Stimulated activated CD8-positive, alpha-beta memory T cell treated with anti-CD3 and anti-CD28 coated beads, Interleukin-15, amount 100 ng/mL, for 24 hours (primary cell): ENCODE data around the gene N4BP2.

Source experiments
- DNase-seq: peaks from one replicate; pipeline ENCODE4 v3.0.0-alpha.2; 2020; ENCODE audit warnings: low read depth

Gene N4BP2

DNA sequence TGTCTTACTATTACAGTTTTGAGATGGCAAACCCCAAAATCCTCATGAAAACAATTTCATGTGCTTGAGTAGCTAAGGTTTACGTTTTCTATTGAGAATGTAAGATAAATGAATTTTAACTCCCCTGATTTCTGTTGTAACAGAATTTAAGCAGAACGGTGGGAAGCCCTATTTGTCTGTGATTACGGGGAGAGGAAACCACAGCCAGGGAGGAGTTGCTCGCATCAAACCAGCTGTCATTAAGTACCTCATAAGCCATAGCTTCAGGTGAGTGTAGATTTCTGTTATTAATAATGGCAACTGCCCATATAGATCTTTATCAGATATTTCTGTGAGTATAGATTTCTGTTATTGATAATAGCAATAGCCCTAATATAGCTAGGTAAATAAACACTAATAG lies 96.0 kb downstream of the N4BP2 start:
- DNase-seq: no peak

DNA sequence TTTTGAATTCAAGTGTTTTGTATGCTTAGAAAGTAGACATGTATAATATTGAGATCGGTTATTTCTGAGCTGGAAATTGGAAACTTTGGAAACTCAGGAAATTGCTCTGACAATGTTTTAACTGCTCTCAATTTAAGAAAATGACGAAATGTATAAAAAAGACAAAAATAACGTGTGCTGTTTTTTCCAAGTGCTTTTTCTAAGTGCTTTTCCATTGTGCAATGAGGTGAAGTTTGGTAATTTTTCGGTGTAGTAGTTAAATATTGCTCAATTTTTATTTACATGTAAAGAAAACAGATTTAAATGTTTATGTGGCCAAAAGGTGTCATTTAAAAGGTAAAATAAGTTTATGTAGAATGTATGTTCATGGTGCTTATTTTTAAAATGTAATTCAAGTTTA lies 100.8 kb downstream of the N4BP2 start:
- DNase-seq: no peak

DNA sequence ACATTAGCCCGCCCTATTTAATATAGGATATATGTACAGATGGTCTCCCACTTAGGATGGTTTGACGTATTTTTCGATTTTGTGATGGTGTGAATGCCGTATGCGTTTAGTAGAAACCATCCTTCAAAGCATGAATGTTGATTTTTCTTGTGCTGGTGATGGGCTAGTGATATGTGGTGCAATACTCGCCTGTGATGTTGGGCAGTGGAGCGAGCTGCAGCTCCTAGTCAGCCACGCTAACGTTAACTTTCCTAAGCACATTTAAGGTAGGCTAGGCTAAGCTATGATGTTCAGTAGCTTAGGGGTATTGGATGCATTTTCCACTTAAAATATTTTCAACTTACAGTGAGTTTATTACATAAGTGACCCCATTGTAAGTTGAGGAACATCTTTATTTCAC lies 103.6 kb downstream of the N4BP2 start:
- no peak for DNase-seq

DNA sequence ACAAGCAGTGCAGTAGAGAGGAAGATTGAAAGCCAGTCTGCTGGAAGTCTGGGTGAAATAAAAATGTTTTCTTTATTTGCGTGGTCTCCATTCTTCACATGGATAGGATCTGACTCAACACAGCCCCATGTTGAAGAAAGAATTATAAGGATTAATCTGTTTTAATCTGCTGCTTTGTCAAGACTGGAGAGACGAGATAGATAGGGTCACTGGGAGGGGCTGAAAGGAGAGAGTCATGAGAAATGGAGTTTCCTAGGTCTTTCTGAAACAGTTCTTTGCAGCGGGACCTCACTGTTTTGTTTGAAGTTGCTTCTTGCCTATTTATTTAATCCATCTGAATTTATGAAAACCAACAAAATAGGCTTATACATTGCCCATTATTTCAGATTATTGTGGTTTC lies 107.8 kb downstream of the N4BP2 start:
- DNase-seq: no peak

DNA sequence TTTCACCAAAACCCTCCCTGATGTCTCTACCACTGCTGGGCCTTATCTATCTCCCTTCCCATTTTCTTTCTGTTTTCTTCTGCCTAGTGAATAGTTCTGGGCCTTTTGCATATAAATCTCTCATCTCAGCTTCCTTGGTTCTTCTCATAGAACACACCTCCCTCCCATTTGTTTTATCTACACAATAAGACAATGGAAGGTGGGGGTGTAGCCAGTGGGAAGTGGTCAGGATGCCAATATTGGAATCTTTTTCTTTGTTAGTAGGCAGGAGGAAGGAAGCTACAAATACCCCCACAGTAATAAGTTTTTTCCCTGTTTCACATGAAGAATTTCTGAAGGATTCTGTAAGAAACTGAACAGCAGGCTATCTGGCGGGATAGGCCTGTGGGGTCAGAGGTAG lies 109.3 kb downstream of the N4BP2 start:
- DNase-seq: no peak

DNA sequence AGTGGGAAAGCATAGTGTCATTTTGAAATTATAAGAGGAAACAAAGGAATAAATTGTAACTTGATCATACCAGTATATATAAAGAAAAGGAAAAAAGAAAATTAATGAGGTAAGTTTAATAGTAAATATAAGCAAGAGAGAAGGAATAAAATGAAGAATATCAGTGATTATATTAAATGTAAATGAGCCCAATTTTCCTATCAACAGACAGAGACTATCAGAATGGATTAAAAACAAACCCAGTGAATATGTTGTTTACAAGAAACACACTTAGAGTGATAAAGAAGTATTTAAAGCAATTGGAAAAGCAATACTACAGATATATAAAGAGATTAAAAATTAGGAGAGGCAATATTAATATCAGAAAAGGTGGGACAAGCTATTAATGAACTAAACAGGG lies 111.4 kb downstream of the N4BP2 start:
- no peak for DNase-seq

DNA sequence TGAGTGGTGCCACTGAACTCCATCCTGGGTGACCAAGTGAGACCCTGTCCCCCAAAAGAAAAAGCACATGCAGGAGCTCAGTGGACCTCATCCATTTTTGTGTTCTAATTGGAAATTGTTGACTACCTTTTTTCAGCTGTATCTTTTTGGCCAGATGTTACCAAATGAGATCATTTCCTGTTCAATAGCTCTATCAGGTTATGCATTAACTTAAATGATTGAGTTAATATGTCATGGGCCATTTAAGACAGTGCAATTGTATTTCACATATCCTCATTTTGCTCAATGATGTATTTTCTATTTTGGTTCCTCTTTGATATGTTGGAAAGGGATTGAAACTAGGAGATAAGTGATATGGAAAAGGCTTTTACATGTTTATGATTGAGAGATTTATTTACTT lies 113.9 kb downstream of the N4BP2 start:
- DNase-seq: no peak

DNA sequence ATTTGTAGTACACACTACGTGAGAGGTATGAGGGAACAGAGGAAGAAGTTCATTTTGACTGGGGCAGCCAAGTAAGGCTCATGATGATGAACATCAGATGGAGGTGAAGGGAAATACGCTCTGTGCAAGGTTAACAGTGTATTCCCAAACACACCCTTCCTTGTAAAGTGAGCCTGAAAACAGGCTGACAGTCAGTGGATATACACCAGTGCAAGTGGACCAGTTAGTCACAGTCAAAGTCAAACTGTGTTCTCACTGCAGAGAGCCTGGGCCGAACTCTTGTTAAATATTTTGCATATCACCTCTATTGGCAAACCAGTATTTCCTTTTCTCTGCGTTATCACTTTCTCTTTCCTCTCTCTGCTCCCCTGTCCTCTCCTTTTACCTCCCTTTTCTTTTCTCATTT lies 116.8 kb downstream of the N4BP2 start:
- DNase-seq: no peak

DNA sequence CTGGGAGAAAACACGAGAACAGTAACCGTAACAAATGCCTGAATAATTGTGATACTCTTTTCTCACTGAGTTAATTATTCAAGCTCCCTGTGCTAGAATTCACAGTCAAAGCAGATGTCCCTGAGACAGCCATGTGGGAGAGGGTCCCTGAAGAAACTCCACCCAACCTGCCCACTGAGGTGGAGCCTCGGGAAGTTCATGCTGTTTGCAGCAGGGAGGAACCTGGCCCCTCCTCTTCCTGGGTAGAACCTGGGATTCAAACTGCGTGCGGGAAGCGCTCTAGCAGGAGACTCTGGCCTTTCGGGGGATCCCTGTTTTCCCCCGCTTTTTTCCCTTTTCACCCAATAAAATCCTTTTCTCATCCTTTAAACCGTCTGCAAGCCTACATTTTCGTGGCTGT lies 120.0 kb downstream of the N4BP2 start:
- DNase-seq: no peak

DNA sequence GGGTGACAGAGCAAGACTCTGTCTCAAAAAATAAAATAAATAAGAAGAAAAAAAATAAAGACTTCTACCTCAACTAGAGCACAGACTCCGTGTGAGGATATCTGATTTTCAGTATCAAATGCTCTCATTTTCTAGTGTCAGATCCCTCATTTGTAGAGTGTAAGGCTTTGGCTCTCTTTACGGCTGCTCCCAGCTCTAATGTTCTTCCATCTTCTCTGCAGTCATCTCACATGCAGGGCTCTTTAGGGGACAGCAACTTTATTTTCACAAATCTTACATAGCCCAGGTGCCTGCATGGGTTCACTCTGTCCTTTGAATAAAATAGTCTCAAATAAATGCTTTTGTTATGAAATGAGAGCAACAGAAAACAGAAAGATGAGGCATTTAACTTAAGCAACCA lies 120.9 kb downstream of the N4BP2 start:
- DNase-seq: no peak

DNA sequence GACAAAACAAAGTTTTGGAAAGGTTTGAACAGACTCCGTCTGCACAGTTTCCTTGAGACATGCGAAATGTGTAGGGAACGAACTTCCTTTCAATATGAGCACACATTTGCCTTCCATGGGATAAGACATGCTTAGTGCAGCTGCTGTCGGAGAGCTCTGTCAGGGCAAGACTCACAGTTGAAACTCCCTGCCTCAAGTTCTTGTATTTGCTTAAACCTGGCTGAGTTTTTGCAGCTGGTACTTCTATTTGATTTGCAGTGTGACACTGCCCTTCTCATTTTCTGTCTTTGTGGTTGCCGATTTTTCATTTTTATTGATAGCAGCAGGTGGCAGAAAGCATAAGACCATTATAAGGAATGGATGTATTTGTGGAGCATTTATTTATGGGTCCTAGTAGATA lies 122.0 kb downstream of the N4BP2 start:
- DNase-seq: no peak

DNA sequence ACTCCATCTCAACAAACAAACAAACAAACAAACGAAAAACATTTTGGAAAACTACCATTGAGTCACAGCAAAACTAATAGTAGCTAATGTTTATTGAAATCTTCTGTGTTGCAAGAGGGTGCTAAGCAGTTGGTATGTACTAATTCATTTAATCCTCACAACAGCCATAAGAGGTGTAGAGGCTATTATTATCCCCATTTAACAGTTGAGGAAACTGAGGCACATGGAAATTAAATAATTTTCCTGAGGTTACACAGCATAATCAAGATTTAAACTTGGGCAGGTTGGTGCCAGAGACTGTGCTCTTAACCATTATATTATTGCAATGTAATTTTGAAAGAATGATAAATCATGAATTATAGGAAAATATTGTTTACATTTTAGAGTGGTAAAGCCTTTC lies 122.7 kb downstream of the N4BP2 start:
- DNase-seq: no peak

DNA sequence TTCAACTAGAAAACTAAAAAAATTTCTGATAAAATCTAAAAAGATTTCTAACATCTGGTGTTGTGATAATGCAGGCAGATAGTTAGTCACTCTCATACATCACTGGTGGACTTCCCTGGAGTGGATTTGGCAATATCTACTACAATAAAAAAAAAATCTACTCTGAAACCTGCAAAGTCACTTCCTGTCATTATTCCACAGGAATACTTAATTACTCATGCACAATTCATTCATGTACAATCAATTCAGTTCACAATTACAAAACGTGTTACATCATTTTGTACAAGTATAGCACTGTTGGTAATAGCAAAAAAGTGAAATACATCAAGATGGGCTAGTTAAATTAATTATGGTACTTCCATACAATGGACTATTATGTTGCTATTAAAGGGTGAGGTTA lies 123.7 kb downstream of the N4BP2 start:
- no peak for DNase-seq

DNA sequence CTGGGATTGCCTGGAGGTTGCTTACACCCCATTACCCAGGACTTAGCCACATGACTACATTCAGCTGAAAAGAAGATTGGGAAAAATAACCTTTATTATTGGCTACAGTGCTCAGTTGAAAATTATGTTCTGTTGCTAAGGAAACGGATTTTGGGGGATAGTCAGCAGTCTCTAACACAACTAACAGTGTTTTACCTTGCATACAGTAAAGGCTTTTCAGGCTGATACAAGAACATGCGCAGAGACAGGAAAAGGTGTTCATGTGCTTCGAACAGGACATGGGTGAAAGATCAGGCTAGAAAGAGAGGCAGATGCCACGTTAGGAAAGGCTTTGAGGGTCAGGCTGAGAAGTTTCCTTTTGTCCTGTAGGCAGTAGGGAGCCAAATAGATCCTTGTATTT lies 125.4 kb downstream of the N4BP2 start:
- no peak for DNase-seq

DNA sequence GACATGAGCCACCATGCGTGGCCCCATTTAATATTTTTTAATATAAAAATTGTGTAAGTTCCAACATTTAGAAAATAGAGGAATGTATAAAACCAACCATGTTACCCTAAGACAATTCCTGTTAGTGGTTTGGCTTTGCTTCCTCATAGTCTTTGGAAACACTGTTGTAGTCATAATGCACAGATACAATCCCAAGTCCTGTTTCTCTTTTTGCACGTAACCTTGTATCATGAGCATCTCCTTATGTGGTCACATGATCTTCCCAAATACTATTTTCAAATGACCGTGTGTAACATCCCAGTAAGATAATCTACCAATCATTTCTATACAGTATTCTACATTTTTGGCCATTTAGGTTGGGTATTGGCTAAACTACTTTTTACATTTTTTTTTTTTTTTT lies 126.3 kb downstream of the N4BP2 start:
- DNase-seq: no peak

DNA sequence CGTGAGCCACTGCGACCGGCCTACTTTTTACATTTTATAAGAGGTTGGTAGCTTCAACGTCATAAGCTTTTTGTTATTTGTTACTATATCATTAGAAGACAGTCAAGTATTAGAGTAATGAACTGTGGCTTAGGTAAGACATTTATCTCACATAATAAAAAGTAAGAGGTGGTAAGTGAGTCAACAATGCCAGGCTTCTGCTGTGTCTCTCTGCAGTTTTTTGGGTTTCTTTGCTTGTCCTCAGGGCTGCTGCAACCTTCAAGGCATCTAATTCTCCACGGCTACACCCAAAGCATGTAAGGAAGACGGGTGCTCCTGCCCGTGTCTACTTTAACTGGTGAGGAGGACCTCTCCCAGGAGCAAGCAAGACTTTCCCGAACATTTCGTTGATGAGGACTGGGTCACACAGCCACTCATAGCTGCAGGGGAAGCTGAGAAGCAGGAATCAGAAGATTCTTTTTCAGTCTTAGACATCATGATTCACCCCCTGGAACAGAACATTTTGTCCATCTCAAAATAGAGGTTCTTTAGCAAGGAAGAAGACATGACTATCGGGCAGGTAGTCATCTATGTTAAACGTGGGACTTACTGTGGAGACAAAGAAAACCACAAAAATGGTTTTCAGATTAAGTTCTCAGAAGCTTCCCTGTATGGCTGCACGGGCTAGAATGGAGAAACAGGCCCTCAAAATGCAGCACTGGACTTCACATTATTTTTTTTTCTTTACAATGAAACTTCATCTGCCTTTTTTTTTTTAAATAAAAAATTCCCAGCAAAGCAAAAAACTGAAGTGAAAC lies 127.2 kb downstream of the N4BP2 start:
- no peak for DNase-seq

DNA sequence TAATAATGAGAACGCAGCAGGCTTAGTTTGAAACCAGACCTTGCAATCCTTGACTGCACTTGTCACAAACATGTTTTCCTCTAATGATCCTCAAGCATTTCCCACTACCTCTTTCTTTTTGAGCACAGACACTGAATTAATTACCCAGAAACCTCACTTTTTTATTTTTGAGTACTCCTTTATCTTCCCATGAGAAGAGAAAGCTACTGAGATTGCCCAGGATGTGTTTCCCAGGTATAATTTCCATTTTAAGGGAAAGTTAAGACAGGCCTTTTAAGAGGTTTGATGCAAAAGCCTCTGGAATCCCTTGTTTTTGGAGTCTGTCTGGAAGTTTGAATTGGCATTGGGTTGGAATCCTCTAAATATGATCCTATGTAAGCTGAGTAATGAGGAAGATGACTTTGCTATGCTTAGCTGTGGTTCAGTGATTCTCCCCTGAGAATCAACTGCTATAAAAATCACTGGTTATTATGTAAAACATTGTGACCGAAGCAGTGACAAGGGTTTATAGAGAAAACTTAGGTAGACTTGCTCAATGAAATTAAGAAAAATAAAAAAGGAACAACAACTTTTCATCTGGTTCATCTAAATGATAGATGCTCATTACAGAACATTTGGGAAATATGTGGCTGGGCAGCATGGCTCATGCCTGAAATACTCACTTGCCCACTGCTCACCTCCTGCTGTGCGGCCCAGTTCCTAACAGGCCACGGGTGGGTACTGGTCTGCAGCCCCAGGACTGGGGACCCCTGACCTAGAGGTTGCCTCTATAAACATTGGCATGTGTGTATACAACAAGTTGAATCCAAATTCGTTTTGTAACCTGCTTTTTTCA lies 129.4 kb downstream of the N4BP2 start:
- no peak for DNase-seq

DNA sequence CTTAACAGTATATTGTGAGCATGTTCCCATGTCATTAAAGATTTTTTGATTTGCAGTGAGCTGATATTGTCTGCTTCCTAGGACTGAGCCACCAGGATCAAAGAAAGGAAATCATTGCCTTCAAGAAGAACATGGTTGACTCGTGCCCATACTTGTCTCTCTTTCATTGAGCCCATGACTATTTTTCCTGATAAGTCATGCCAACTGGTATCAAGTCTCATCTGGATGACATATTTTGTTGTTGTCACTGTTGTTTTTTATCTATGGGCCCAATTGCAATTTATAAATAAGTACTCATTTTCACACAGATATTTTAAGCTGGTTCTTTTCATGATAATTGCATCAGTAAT lies 130.0 kb downstream of the N4BP2 start:
- no peak for DNase-seq

DNA sequence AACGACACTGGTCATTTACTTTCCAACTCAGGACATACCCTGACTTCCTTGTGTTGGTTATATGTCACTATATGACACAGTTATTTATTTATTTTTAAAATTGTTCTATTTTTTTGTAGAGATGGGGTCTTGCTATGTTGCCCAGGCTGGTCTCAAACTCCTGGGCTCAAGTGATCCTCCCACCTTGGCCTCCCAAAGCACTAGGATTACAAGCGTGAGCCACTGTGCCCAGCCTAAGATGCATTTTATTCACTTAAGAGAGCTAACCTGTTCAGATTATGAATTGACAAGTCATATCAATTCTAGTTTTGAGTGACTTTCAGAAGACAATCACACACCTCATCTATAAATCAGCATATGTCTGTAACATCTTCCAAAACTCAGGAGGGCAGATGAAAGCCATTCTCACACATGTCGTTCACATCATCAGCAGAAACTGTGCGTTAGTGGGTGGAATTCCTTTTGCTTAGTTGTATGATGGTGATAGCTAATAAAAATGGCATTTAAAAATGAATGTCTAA lies 130.8 kb downstream of the N4BP2 start:
- DNase-seq: no peak

DNA sequence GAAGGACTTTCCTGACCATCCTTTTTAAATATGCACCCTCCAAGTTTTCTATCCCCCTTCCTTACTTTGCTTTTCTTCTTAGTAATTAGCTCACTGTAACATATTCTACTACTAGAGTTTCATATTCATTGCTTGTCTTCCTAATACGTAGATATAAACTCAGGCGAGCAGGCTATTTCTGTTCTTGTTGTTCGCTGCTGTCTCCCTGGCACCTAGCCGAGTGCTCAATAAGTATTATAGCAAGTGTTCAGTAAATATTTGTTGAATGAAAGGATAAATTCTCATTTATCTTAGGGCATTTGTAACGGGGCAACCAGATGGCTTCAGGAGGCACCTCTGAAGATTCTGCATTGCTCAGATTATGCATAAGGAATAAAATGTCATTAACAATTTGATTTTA lies 133.4 kb downstream of the N4BP2 start:
- DNase-seq: no peak

DNA sequence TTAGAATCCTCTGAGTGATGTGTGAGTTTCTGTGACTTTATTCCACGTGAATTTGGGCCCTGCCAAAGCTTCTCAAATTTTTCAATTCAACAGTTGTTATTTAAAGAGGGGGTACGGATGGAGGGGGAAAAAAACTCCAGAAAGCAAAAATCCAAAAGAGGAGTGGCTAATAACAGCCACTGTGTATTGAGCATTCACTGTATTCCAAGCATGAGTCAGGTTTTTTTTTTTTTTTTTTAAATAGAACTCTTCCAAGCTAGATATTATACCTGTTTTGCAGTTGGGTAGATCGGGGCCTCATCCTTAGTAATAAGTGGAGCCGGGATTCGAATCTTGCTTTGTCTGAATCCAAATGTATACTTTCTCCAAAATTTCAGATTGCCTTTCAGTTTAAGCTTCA lies 133.8 kb downstream of the N4BP2 start:
- DNase-seq: no peak

DNA sequence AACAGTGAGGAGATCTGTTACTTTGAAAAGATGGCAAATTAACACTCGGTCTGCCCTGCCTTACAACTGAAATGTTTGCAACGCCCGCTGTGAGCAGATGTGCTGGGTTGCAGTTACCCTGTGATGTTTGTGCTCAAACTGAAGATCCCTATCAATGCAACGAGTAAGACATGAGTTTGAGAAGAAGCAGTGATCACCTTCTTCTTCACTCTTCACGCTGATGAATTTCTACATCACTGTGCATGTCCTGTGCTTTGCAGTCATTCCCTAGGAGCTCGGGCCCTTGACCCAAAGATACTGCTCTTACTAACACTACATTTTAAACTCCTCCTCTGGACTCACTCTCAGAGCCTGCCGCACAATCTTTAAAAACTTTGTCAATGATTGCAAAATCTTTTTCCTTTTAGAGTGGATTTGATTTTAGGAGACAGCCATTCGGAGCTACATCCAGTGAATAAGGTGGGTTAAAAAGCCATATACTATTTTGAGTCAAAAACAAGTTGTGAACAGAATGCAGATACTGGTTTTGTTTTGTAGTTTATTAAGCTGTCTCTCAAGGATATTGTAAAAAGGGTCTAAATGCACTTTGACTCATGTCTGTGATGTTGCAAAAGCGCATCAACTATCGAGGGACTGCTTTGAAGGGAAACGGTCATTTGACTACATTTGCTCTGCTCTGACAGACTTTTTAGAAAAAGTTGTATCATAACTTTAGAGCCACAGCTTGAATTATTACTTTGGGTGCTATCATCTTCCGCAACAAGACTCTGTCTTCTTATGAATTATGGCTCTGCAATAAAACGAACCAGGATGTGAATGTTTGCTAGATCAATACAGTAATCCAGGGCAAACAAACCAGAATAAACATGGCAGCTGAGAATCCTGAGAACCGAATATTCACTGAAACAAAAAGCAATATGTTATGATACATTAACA lies 134.5 kb downstream of the N4BP2 start:
- DNase-seq: no peak
